T-helper 1 cell treated with Interleukin-12 subunit alpha and Interleukin-12 subunit beta and Interleukin-4 antibody, amounts not matched to agents 30 ng/mL and 1 ng/mL, for 36 hours (primary cell): ENCODE data around the gene MAK. TPM values are rescaled to one million over a fixed set of nuclear protein-coding genes. Genes with fewer than 3 reads are reported as not detected.

Experiments used
- intact Hi-C: fragments of 100-400 bp; cut with micrococcal nuclease; formaldehyde crosslinking; loops from one replicate; pipeline ENCODE4 v1.15.1; 2024
- total RNA-seq: library from RNA; stranded (reverse); gene quantifications from 2 replicates; pipeline ENCODE4 v1.2.3, GENCODE V29; 2022

Gene MAK
- total RNA-seq, 1 donor from 2014 or later: 0.17 TPM

GRCh38 chr6:10733151-10733715, 105.1 kb downstream of the MAK start:
- intact Hi-C loops: no loop called here

GRCh38 chr6:10730254-10730653, 108.1 kb downstream of the MAK start:
- intact Hi-C loops: no loop called here

- intact Hi-C loops: no loop called here
Measured at GRCh38 chr6:10725716-10726115, 112.6 kb downstream of the MAK start.

GRCh38 chr6:10725044-10725443, 113.3 kb downstream of the MAK start:
- intact Hi-C loops: no loop called here

- intact Hi-C loops: loop anchor here (1.0 to 5.0 kb wide), 10 partner anchors 15 to 311 kb away; partner anchors contain the start of genes MAK and TMEM14B
Measured at GRCh38 chr6:10723567-10723881, 114.8 kb downstream of the MAK start.

- intact Hi-C loops: loop anchor here (1.0 to 5.0 kb wide), 10 partner anchors 14 to 311 kb away; partner anchors contain the start of genes MAK and TMEM14B
Measured at GRCh38 chr6:10722820-10723566, 115.3 kb downstream of the MAK start, which contains the start of gene TMEM14C. Gene TMEM14C, plus strand, starts transcription at chr6:10723070. Its CDS starts 1,544 bp downstream, at chr6:10724614.

- intact Hi-C loops: loop anchor here (2.0 to 5.0 kb wide), 3 partner anchors 14 to 310 kb away; no protein-coding TSS in a partner anchor
Measured at GRCh38 chr6:10722570-10722819, 115.8 kb downstream of the MAK start.

GRCh38 chr6:10721850-10722569, 116.3 kb downstream of the MAK start:
- intact Hi-C loops: loop anchor here (1.0 to 5.0 kb wide), 4 partner anchors 13 to 371 kb away; partner anchors contain the start of gene SMIM13

- intact Hi-C loops: loop anchor here (1.0 to 5.0 kb wide), 2 partner anchors 309 to 372 kb away; partner anchors contain the start of gene SMIM13
Measured at GRCh38 chr6:10720960-10721849, 117.1 kb downstream of the MAK start.

- intact Hi-C loops: loop anchor here (5.0 kb wide), 1 partner anchor 308 kb away; no protein-coding TSS in a partner anchor
Measured at GRCh38 chr6:10720265-10720959, 117.9 kb downstream of the MAK start.

GRCh38 chr6:10719964-10720264, 118.4 kb downstream of the MAK start:
- intact Hi-C loops: loop anchor here (1.0 to 5.0 kb wide), 2 partner anchors 26 to 308 kb away; partner anchors contain the start of genes C6orf52 and PAK1IP1

GRCh38 chr6:10719296-10719963, 118.9 kb downstream of the MAK start:
- intact Hi-C loops: loop anchor here (1.0 kb wide), 1 partner anchor 25 kb away; the partner anchor contains the start of genes C6orf52 and PAK1IP1

- intact Hi-C loops: no loop called here
Measured at GRCh38 chr6:10713962-10714361, 124.4 kb downstream of the MAK start.

Other genes starting within 250 kb of the MAK start
- 1.5 and 2.0 TPM in 2 replicates for gene C6orf52, start 143.9 kb downstream of the MAK start, total RNA-seq
- gene PAK1IP1, start 143.6 kb downstream of the MAK start, total RNA-seq: 16.7 and 18.1 TPM in 2 replicates
- gene TMEM14C, start 115.5 kb downstream of the MAK start, total RNA-seq: 55.5 and 56.4 TPM in 2 replicates
- gene TMEM14B, start 90.7 kb downstream of the MAK start, total RNA-seq: 86.1 and 89.4 TPM in 2 replicates
- gene GCM2, start 43.5 kb upstream of the MAK start, total RNA-seq: not detected in 2 replicates
- 0.10 TPM in 1 of 2 replicates, not detected in the other for gene SYCP2L, start 48.5 kb upstream of the MAK start, total RNA-seq
- not detected in 2 replicates for gene ELOVL2, start 205.8 kb upstream of the MAK start, total RNA-seq